Breast epithelium (tissue), 3 donors: ENCODE measurements around the gene PHTF2.

Source experiments
- POLR2A ChIP-seq: fragments of 450-650 bp; IDR thresholded peaks from one replicate; pipeline ENCODE4 v1.6.1; 2016; ENCODE audit warnings: antibody characterized with exemption, mild to moderate bottlenecking, moderate library complexity
- TF ChIP-seq, protein P1 (sequence below), 3 donors: fragments of 450-650 bp; IDR thresholded peaks; one replicate each; pipeline ENCODE4 v1.5.1; 2016 to 2017; ENCODE audit warnings: antibody characterized with exemption in 3 of 3, mild to moderate bottlenecking in 3 of 3, moderate library complexity in 3 of 3

DNA sequence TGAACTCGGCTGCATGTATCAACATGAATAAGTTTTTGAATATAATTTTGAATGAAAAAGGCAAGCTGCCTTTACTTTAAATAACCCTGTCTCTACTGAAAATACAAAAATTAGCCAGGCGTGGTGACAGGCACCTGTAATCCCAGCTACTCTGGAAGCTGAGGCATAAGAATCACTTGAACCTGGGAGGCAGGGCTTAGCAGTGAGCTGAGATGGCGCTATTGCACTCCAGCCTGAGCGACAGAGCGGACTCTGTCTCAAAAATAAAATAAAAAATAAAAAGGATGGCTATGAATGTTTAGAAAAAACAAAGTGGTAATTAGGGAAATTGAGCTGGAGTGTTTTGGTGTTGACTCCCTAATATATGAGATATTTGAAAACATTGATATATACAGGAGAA, 133.3 kb downstream of the PHTF2 start:
- TF ChIP-seq, protein P1, sequence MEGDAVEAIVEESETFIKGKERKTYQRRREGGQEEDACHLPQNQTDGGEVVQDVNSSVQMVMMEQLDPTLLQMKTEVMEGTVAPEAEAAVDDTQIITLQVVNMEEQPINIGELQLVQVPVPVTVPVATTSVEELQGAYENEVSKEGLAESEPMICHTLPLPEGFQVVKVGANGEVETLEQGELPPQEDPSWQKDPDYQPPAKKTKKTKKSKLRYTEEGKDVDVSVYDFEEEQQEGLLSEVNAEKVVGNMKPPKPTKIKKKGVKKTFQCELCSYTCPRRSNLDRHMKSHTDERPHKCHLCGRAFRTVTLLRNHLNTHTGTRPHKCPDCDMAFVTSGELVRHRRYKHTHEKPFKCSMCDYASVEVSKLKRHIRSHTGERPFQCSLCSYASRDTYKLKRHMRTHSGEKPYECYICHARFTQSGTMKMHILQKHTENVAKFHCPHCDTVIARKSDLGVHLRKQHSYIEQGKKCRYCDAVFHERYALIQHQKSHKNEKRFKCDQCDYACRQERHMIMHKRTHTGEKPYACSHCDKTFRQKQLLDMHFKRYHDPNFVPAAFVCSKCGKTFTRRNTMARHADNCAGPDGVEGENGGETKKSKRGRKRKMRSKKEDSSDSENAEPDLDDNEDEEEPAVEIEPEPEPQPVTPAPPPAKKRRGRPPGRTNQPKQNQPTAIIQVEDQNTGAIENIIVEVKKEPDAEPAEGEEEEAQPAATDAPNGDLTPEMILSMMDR (IDR thresholded peaks at IDR 0.05) = no peak
- TF ChIP-seq POLR2A = no peak
